ENCODE results near the gene IYD. TPM values are rescaled to one million over a fixed set of nuclear protein-coding genes. Genes with fewer than 3 reads are reported as not detected.

IYD gene
- total RNA-seq, 1 experiment from 2014 or later, result not detected

DNA sequence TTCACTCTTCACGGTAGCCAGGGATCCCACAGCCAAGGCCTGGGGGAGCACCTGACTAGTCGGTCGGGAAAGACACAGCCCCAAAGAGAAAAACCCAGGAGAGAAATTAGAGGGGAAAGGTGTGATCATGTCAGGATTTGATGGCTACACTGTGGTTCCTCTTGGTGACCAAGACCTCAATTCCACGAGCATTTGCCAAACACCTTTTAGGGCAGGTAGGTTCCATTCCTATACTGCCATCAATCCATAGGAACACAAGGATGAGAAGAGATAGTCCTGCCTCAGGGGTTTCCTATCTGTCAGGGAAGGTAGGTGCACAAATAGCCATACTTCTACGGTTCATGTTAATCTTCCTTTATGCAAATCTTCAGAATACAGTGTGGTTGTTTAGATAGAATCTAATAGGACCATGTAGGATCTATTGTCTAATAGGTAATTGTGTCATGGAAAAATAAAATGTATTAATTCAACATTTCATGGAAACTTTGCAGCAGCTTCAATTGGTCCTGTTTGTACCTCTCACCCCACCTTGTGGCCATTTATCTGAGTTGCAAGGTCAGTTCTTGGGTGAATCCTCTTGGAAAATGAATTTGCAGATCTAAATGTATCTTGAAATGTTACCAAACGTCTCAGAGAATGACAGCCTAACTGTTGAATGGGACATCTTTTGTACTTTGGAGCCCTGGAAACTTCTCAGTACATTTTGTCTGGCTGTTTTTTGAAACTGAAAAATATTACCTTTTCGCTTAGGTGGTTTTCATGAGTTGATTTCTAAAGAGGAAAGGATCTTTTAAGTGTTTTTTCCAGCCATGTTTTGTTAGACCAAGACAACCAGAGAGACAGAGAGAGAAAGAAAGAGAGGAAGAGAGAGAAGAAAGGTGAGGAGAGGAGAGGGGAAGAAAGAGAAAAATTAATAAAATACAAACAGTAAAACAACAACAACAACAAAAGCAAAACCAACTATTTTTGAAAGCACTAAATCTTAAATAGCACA, 33.7 kb upstream of the IYD start:
- no peak overlapping the region for H4K91ac ChIP-seq (ENCODE audit: insufficient read length, low read depth, low read length)
- H3K56ac ChIP-seq (ENCODE audit: insufficient read length, low read depth, low read length), result no peak overlapping the region
- no peak overlapping the region for H2BK5ac ChIP-seq (ENCODE audit: insufficient read length, low read length)
- H3K9me3 ChIP-seq (ENCODE audit: control insufficient read depth, low read depth, low read length), result no peaks in the 10 kb centered on the region
- H2BK12ac ChIP-seq (ENCODE audit: insufficient read length, low read depth, low read length), result no peak overlapping the region
- peak; percentile 46 for DNase-seq
- H4K5ac ChIP-seq (ENCODE audit: insufficient read length, low read depth, low read length), result no peak overlapping the region
- Mint-ChIP-seq H3K4me3 (no peak overlapping the region), H3K9me3 (no peaks in the 10 kb centered on the region), H3K36me3 (ENCODE audit: insufficient read depth in 1 of 3, low read depth in 3 of 3) (no peaks in the 10 kb centered on the region), H3K27me3 (ENCODE audit: low read depth) (no peaks in the 10 kb centered on the region; the same call in 1 of the 2 replicates), H3K27ac (no peak overlapping the region), H3K4me1 (no peaks in the 10 kb centered on the region)
- H2AK5ac ChIP-seq (ENCODE audit: insufficient read length, low read length), result no peak overlapping the region
- no peaks in the 10 kb centered on the region for H3K79me1 ChIP-seq (ENCODE audit: insufficient read depth, low read depth, low read length, poor library complexity, severe bottlenecking)
- no peak overlapping the region for H2BK120ac ChIP-seq (ENCODE audit: low read depth, low read length, poor library complexity, severe bottlenecking)
- no peak overlapping the region for H3K4ac ChIP-seq (ENCODE audit: low read depth, low read length)
- H3K4me1 ChIP-seq (ENCODE audit: insufficient read depth, low read length), result no peaks in the 10 kb centered on the region
- no peak overlapping the region for H3K23ac ChIP-seq (ENCODE audit: insufficient read length, low read depth, low read length)
- H3K4me2 ChIP-seq (ENCODE audit: insufficient read depth, insufficient read length, low read length), result no peak overlapping the region
- no peak overlapping the region for H3K14ac ChIP-seq (ENCODE audit: insufficient read depth, low read length)
- no peak overlapping the region for H2BK20ac ChIP-seq (ENCODE audit: low read depth, low read length, poor library complexity, severe bottlenecking)
- no peak overlapping the region for H4K8ac ChIP-seq (replicated peaks; ENCODE audit: insufficient read length, low read depth, low read length)
- no peaks in the 10 kb centered on the region for H4K20me1 ChIP-seq (ENCODE audit: control insufficient read depth, insufficient read depth, insufficient read length)
- H3K9ac ChIP-seq (ENCODE audit: extremely low read depth, insufficient read length, low read length), result no peak overlapping the region
- H2AFZ ChIP-seq (ENCODE audit: low read length), result no peak overlapping the region
- no peak overlapping the region for H3K18ac ChIP-seq (ENCODE audit: insufficient read length, low read depth, low read length)
- H3K23me2 ChIP-seq (ENCODE audit: insufficient read length, low read depth, low read length, poor library complexity, severe bottlenecking), result no peaks in the 10 kb centered on the region
- no peaks in the 10 kb centered on the region for H3K79me2 ChIP-seq (ENCODE audit: insufficient read depth, low read length)
- H3K27ac ChIP-seq (ENCODE audit: insufficient read length, low read depth, low read length), result no peak overlapping the region
- TF ChIP-seq, protein P1, sequence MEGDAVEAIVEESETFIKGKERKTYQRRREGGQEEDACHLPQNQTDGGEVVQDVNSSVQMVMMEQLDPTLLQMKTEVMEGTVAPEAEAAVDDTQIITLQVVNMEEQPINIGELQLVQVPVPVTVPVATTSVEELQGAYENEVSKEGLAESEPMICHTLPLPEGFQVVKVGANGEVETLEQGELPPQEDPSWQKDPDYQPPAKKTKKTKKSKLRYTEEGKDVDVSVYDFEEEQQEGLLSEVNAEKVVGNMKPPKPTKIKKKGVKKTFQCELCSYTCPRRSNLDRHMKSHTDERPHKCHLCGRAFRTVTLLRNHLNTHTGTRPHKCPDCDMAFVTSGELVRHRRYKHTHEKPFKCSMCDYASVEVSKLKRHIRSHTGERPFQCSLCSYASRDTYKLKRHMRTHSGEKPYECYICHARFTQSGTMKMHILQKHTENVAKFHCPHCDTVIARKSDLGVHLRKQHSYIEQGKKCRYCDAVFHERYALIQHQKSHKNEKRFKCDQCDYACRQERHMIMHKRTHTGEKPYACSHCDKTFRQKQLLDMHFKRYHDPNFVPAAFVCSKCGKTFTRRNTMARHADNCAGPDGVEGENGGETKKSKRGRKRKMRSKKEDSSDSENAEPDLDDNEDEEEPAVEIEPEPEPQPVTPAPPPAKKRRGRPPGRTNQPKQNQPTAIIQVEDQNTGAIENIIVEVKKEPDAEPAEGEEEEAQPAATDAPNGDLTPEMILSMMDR (conservative IDR thresholded peaks at IDR 0.05), result peak; percentile 91
- no CpG with 5 or more reads among the region's 7 CpGs for WGBS (ENCODE audit: extremely low coverage, insufficient read length, low lambda C conversion rate)
- H3T11ph ChIP-seq (ENCODE audit: low read length), result no peak overlapping the region
- no peaks in the 10 kb centered on the region for H3K27me3 ChIP-seq (ENCODE audit: insufficient read depth, low read length)
- no peak overlapping the region for H2BK15ac ChIP-seq (ENCODE audit: low read depth, low read length)
